Endothelial cell of umbilical vein (primary cell): ENCODE measurements around the gene CMSS1. TPM values are rescaled to one million over a fixed set of nuclear protein-coding genes. Genes with fewer than 3 reads are reported as not detected.
A peak's percentile ranks its signal among the peaks of the same experiment; 100 is the strongest.

ENCODE experiments used
- BruUV-seq: library from RNA; stranded (reverse); fragments of 400-500 nt; replicated peaks from 2 replicates; lab custom pipeline; 2021; lab: Mats Ljungman, UMichigan
- CTCF ChIA-PET: fragments of 300-600, 350-600 bp; sonication (Branson Sonifier 250); formaldehyde crosslinking; loops from one replicate; lab custom pipeline; 2021; ENCODE audit warnings: antibody characterized with exemption, inconsistent platforms; lab: Charles Lee
- POLR2A ChIA-PET: fragments of 300-600, 350-600 bp; sonication (Branson Sonifier 250); formaldehyde crosslinking; loops from one replicate; lab custom pipeline; 2021; ENCODE audit warnings: antibody characterized with exemption, inconsistent platforms; lab: Charles Lee
- DNase-seq: peaks from one replicate; pipeline ENCODE4 v3.0.0-alpha.2; 2011; ENCODE audit warnings: low read depth, low spot score
- FAIRE-seq: peaks from 2 replicates; lab custom pipeline; 2011; peaks lifted over from hg19 to GRCh38; lab: Jason Lieb, UNC
- H2AFZ ChIP-seq: 2 replicates; pipeline ENCODE4 v1.6.0; 2012; ENCODE audit warnings: low read depth, low read length, control low read depth, inconsistent platforms
- H3K27ac ChIP-seq: 2 replicates; pipeline ENCODE4 v1.5.1; 2011; ENCODE audit warnings: low read depth, mild to moderate bottlenecking, control low read depth, low read length, moderate library complexity; ENCODE audit not compliant: insufficient read depth
- H3K27me3 ChIP-seq, 2 experiments: 2 replicates each; pipeline versions ENCODE4 v1.6.0 to v1.6.1; 2011; ENCODE audit warnings: low read length in 2 of 2, mixed read lengths in 1 of 2; ENCODE audit not compliant: control insufficient read depth in 2 of 2, insufficient read depth in 2 of 2
- H3K36me3 ChIP-seq, 2 experiments: 2 replicates in 1 of 2; 3 replicates in 1 of 2; pipeline ENCODE4 v1.5.1; 2011; ENCODE audit warnings: low read length in 2 of 2, mild to moderate bottlenecking in 1 of 2, moderate library complexity in 1 of 2; ENCODE audit not compliant: control insufficient read depth in 2 of 2, insufficient read depth in 2 of 2; ENCODE audit errors: extremely low read depth in 1 of 2
- H3K4me1 ChIP-seq: 3 replicates; pipeline ENCODE4 v1.5.1; 2011; ENCODE audit warnings: mild to moderate bottlenecking, low read length; ENCODE audit not compliant: control insufficient read depth, insufficient read depth; ENCODE audit errors: extremely low read depth
- H3K4me2 ChIP-seq: 2 replicates; pipeline ENCODE4 v1.6.1; 2011; ENCODE audit warnings: low read length, control low read depth, mixed read lengths; ENCODE audit not compliant: insufficient read depth
- H3K4me3 ChIP-seq, 3 experiments: fragments of 200-600 bp in 1 of 3; sonication (generic), shearing (Covaris generic) in 1 of 3; replicated peaks in 1 of 3; 2 replicates each; pipeline ENCODE4 v1.5.1; 2011 to 2016; ENCODE audit warnings: control low read depth in 3 of 3, low read length in 3 of 3, mild to moderate bottlenecking in 2 of 3, inconsistent platforms in 1 of 3, low read depth in 1 of 3, moderate library complexity in 1 of 3; ENCODE audit not compliant: insufficient read depth in 1 of 3
- H3K79me2 ChIP-seq: 2 replicates; pipeline ENCODE4 v1.6.0; 2012; ENCODE audit warnings: low read length, inconsistent platforms; ENCODE audit not compliant: control insufficient read depth, insufficient read depth
- H3K9ac ChIP-seq: replicated peaks from 2 replicates; pipeline ENCODE3; 2011; ENCODE audit warnings: low read length, control low read depth; ENCODE audit not compliant: insufficient read depth; ENCODE audit errors: extremely low read depth
- H3K9me1 ChIP-seq: replicated peaks from 3 replicates; pipeline ENCODE4 v1.6.0; 2011; ENCODE audit warnings: mild to moderate bottlenecking, low read length; ENCODE audit not compliant: control insufficient read depth, insufficient read depth; ENCODE audit errors: extremely low read depth
- H3K9me3 ChIP-seq: replicated peaks from 2 replicates; pipeline ENCODE4 v1.5.1; 2012; ENCODE audit warnings: low read length, inconsistent platforms; ENCODE audit not compliant: control insufficient read depth, insufficient read depth
- H4K20me1 ChIP-seq: replicated peaks from 2 replicates; pipeline ENCODE3; 2011; ENCODE audit warnings: mild to moderate bottlenecking, low read length; ENCODE audit not compliant: control insufficient read depth, insufficient read depth; ENCODE audit errors: extremely low read depth
- JUN ChIP-seq: IDR thresholded peaks from 2 replicates; pipeline ENCODE4 v1.6.1; 2011; ENCODE audit warnings: borderline replicate concordance, low read depth; ENCODE audit not compliant: insufficient read length, insufficient read depth
- POLR2A ChIP-seq: IDR thresholded peaks from 2 replicates; pipeline ENCODE4 v1.6.1; 2012; ENCODE audit warnings: low read depth, mild to moderate bottlenecking, control low read depth, low read length
- dilution Hi-C: fragments of 300-500 bp; cut with MboI; formaldehyde crosslinking; loops from one replicate; pipeline ENCODE4 v1.15.0; 2019; ENCODE audit warnings: low sequenced_read_pairs; ENCODE audit not compliant: extremely low pct_ligation_motif_present
- intact Hi-C: fragments of 100-400 bp; cut with micrococcal nuclease; formaldehyde crosslinking; loops from one replicate; pipeline ENCODE4 v1.10.0; 2022
- polyA plus RNA-seq, 4 experiments: library from polyadenylated mRNA; depleted of rRNA in 3 of 4; stranded (reverse) in 3 of 4; unstranded in 1 of 4; fragments of >200 nt; gene quantifications; 2 replicates each; pipeline versions ENCODE4 v1.2.1 to v1.2.3, GENCODE V29; 2011 to 2012; ENCODE audit warnings: missing spikeins in 1 of 4
- total RNA-seq: library from RNA; stranded (reverse); gene quantifications from 2 replicates; pipeline ENCODE4 v1.2.3, GENCODE V29; 2021
- TF ChIP-seq, protein P1 (sequence below), 2 donors: IDR thresholded peaks; 1 replicate in 1 of 2; 2 replicates in 1 of 2; pipeline ENCODE4 v1.5.1; 2011; ENCODE audit warnings: low read length in 2 of 2, mild to moderate bottlenecking in 2 of 2, moderate library complexity in 2 of 2, control low read depth in 1 of 2, inconsistent platforms in 1 of 2, low read depth in 1 of 2; ENCODE audit not compliant: insufficient read depth in 1 of 2; ENCODE audit errors: extremely low read depth in 1 of 2
- TF ChIP-seq, protein P2 (sequence below): IDR thresholded peaks from 2 replicates; pipeline ENCODE4 v1.6.1; 2011; ENCODE audit not compliant: insufficient read depth, insufficient read length

CMSS1 gene
- total and polyA plus RNA-seq, 2 donors (not counting 3 experiments of a cell fraction or from before 2014, with no cell fraction given) = 9.7 to 60.6 TPM

DNA sequence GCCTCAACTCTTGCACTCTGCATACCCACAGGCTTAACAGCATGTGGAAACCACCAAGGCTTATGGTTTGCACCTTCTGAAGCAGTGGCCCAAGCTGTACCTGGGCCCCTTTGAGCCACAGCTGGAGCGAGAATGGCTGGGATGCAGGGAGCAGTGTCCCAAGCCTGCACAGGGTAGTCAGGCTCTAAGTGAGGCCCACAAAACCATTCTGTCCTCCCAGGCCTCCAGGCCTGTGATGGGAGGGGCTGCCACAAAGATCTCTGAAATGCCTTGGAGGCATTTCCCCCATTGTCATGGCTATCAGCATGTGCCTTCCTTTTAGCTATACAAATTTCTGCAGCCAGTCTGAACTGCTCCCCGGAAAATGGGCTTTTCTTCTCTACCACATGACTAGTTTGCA is 12.5 kb upstream of the CMSS1 start:
- CTCF ChIA-PET = interaction anchor here (1.7 kb wide), 1 partner anchor 782 kb away, joined by 4 read pairs; no protein-coding TSS in a partner anchor
- POLR2A ChIA-PET = no interaction called here
- DNase-seq (no peak), FAIRE-seq (no peak)
- intact Hi-C loops (loop anchor here (5.0 kb wide), 1 partner anchor 308 kb away; no protein-coding TSS in a partner anchor), dilution Hi-C loops (no loop called here)
- no peak overlapping the region for H3K9ac ChIP-seq
- TF ChIP-seq, protein P1, sequence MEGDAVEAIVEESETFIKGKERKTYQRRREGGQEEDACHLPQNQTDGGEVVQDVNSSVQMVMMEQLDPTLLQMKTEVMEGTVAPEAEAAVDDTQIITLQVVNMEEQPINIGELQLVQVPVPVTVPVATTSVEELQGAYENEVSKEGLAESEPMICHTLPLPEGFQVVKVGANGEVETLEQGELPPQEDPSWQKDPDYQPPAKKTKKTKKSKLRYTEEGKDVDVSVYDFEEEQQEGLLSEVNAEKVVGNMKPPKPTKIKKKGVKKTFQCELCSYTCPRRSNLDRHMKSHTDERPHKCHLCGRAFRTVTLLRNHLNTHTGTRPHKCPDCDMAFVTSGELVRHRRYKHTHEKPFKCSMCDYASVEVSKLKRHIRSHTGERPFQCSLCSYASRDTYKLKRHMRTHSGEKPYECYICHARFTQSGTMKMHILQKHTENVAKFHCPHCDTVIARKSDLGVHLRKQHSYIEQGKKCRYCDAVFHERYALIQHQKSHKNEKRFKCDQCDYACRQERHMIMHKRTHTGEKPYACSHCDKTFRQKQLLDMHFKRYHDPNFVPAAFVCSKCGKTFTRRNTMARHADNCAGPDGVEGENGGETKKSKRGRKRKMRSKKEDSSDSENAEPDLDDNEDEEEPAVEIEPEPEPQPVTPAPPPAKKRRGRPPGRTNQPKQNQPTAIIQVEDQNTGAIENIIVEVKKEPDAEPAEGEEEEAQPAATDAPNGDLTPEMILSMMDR (IDR thresholded peaks at IDR 0.05; ENCODE audit: extremely low read depth in 1 of 2, insufficient read depth in 1 of 2, low read depth in 1 of 2, low read length in 2 of 2) = no peak
- TF ChIP-seq, protein P2, sequence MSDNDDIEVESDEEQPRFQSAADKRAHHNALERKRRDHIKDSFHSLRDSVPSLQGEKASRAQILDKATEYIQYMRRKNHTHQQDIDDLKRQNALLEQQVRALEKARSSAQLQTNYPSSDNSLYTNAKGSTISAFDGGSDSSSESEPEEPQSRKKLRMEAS = no peak
- no peaks in the 10 kb centered on the region for H3K36me3 ChIP-seq
- H4K20me1 ChIP-seq = no peaks in the 10 kb centered on the region
- no peak overlapping the region for H3K4me2 ChIP-seq
- BruUV-seq = no TSS peak
- no peaks in the 10 kb centered on the region for H3K27me3 ChIP-seq
- H3K9me1 ChIP-seq = no peaks in the 10 kb centered on the region
- H2AFZ ChIP-seq = no peak overlapping the region
- H3K4me3 ChIP-seq = no peak overlapping the region
- H3K79me2 ChIP-seq = no peaks in the 10 kb centered on the region
- H3K9me3 ChIP-seq = peaks cover 6% of the 10 kb centered on the region
- no peak overlapping the region for H3K27ac ChIP-seq
- H3K4me1 ChIP-seq = no peaks in the 10 kb centered on the region

DNA sequence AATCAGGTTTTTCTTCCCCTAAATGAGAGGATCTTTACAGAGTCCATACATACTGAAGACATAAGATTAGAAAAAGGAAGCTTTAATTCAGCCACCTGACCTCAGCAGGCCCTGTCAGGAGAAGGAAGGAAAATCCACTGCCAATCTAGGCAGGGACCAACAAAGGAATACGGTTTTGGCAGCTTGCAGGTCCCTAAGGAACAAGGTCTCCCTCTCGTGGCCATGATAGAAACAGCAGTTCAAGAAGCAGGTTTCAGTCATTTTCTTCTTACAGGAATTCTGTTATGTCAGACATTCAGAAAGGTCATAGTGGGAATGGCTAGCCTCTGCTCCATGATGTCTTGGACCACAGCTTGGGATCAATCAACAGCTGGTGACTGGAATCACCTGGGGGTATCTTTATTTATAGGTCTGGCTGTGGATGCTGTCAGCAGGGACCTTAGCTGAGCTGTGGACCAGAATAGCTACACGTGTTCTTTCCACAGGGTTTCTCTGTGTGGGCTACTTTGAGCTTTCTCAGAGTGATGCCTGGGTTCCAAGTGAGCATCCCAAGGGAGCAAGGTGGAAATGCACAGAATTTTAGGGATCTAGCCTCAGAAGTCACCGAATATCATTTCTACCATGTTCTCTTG is 9.4 kb upstream of the CMSS1 start:
- dilution Hi-C loops = no loop called here
- H3K79me2 ChIP-seq = no peaks in the 10 kb centered on the region
- peak; percentile 86 for DNase-seq
- POLR2A ChIA-PET = no interaction called here
- H3K9ac ChIP-seq = no peak overlapping the region
- no TSS peak for BruUV-seq
- intact Hi-C loops = loop anchor here (1.0 to 5.0 kb wide), 3 partner anchors 311 to 785 kb away; no protein-coding TSS in a partner anchor
- H3K9me1 ChIP-seq = no peaks in the 10 kb centered on the region
- no peaks in the 10 kb centered on the region for H4K20me1 ChIP-seq
- H2AFZ ChIP-seq = no peak overlapping the region
- H3K36me3 ChIP-seq = no peaks in the 10 kb centered on the region
- TF ChIP-seq JUN (no peak), POLR2A (no peak)
- TF ChIP-seq, protein P1 (IDR thresholded peaks at IDR 0.05; ENCODE audit: extremely low read depth in 1 of 2, insufficient read depth in 1 of 2, low read depth in 1 of 2, low read length in 2 of 2) = peak; percentile 84 to 87
- peaks cover 6% of the 10 kb centered on the region for H3K9me3 ChIP-seq
- no peak overlapping the region for H3K4me2 ChIP-seq
- H3K4me1 ChIP-seq = no peaks in the 10 kb centered on the region
- H3K4me3 ChIP-seq = no peak overlapping the region
- no peak overlapping the region for H3K27ac ChIP-seq
- no peaks in the 10 kb centered on the region for H3K27me3 ChIP-seq
- peak; percentile 78 for FAIRE-seq
- CTCF ChIA-PET = interaction anchor here (0.6 to 3.2 kb wide), 25 partner anchors 9 to 991 kb away, joined by 3 to 32 read pairs (median 4); partner anchors contain the start of gene CMSS1
